Measurements from ENCODE around the gene HEPACAM2.

The HEPACAM2 gene

GRCh38 chr7:93148144-93148543, 78.1 kb downstream of the HEPACAM2 start, which contains the start of gene SAMD9L:
TSS of gene SAMD9L (minus strand) at chr7:93148385. CDS start at chr7:93135971, 12,414 bp downstream.
- no peak for DNase-seq

GRCh38 chr7:93147363-93147762, 78.9 kb downstream of the HEPACAM2 start:
- peak in 17 of 58 donors; percentile 1 to 34 (median 3) for DNase-seq

GRCh38 chr7:93146472-93147141, 79.7 kb downstream of the HEPACAM2 start:
- no peak for DNase-seq

- DNase-seq: no peak
These were observed 80.2 kb downstream of the HEPACAM2 start for GRCh38 chr7:93146036-93146435.

GRCh38 chr7:93145354-93145753, 80.9 kb downstream of the HEPACAM2 start:
- no peak for DNase-seq

GRCh38 chr7:93142127-93142526, 84.1 kb downstream of the HEPACAM2 start:
- no peak for DNase-seq

GRCh38 chr7:93140582-93141191, 85.6 kb downstream of the HEPACAM2 start:
- no peak for DNase-seq

- no peak for DNase-seq
These were observed 87.7 kb downstream of the HEPACAM2 start for GRCh38 chr7:93138576-93138975.
